GM21723 (cell line): ENCODE data around the gene VDAC1.
"Not testable (repeated sequence)": the region's sequence is repeated elsewhere in the genome, so short reads cannot be mapped to it uniquely, and the experiment has no call there.

Experiments used
- ATAC-seq: cut with Tn5 transposase; IDR thresholded peaks from one replicate; pipeline ENCODE4 v1.9.1; 2021; ENCODE audit warnings: mild to moderate bottlenecking, moderate library complexity; ENCODE audit not compliant: unreplicated experiment

VDAC1 gene

DNA sequence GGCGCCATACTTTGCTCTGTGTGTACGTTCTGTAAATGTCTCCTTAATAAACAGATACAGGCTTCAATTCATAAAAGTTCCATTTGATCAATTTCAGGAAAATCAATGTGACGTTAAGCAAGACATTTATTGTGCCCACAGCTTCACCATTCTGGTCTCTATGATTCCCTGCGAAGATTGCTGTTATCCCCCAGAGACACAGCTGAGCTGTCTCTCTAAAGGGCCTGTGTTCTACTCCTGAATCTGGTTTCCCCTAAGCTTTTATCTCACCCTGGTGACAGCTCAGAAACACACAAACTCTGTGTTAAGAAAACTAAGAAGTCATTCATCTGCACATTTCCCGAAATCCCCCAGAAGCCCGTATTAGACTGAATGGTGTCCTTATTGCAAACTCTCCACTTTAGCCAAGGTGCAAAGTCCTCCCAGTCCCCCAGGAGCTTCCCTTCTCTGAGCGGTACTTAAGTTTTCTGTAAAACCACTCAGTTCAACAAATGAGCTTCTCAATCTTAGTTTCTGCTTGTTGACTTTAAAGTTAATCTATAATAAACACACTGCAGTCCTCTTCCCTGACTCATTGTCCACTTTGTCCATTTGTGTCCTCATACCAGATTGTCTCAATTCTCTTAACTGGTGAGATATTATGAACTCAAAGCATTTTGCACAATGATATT, 35.0 kb downstream of the VDAC1 start:
- ATAC-seq: no peak

- peak; percentile 98 for ATAC-seq
Measured at GRCh38 chr5:133968204-133968980, 36.4 kb downstream of the VDAC1 start, which contains the start of gene C5orf15. Gene C5orf15 (minus strand): TSS chr5:133968625. CDS start chr5:133968584, 41 bp downstream.

DNA sequence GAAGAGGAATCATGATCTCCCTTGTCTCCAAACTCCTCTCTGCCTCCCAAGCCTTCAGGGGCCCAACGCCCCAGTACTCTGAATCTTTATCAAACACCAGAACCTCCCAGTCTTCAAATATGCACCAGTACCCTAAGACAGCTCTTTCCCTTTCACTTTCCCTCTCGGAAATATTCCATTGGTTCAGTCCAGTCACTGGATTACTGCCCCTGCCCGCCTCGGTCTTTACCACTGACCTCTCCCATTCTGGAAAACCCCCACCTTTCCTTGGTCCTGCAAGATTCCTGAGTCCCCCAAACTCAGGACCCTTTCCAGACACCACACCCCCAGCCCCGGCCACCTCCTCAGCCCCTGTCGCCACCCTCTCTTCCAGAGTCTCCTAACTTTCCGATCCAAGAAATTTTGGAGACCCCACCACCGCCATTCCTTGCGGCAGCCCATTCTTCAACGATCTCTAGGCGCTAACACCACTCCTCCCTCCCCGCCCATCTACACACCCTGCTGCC, 37.0 kb downstream of the VDAC1 start:
- no peak for ATAC-seq

GRCh38 chr5:133967124-133967523, 37.7 kb downstream of the VDAC1 start:
- ATAC-seq: no peak

DNA sequence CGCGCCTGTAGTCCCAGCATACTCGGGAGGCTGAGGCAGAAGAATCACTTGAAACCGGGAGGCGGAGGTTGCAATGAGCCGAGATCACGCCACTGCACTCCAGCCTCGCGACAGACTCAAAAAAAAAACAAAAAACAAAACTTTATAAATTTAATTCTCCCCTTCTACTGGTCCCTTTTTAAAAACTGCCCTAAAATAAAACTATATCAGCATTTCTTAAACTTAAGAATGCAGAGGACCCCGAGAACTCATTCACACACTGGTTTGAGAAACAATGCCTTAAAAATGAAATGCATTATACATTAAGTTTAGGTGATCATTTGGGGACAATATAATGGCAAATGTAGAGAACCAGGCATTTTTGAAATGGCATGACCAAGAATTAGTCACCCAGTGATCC, 38.7 kb downstream of the VDAC1 start:
- no peak for ATAC-seq

GRCh38 chr5:133963493-133964128, 41.2 kb downstream of the VDAC1 start:
- no peak for ATAC-seq

- ATAC-seq: no peak
Measured at GRCh38 chr5:133962801-133963476, 41.8 kb downstream of the VDAC1 start.

GRCh38 chr5:133962131-133962530, 42.6 kb downstream of the VDAC1 start:
- no peak for ATAC-seq

DNA sequence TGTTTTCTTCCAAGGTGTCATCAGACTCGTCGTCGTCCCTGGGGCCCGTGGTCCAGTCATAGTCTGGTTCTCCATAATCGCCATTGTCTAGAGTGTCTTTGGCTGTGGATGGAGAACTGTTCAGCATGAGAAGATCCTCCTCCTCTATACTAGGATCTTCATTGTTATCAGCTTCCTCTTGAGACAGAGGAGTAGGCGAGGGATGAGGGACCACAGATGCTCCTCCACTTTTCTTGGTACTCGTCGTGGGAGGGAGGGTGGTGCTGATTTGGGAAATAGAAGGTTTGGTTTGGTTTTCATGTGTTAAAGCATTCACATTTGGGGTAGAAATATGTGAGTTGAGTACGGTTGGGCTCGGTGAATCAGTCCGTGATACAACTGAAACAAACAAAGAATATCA, 45.1 kb downstream of the VDAC1 start:
- ATAC-seq: no peak

GRCh38 chr5:133957591-133957990, 47.2 kb downstream of the VDAC1 start:
- peak; percentile 76 for ATAC-seq

GRCh38 chr5:133957080-133957479, 47.7 kb downstream of the VDAC1 start:
- peak; percentile 20 for ATAC-seq

DNA sequence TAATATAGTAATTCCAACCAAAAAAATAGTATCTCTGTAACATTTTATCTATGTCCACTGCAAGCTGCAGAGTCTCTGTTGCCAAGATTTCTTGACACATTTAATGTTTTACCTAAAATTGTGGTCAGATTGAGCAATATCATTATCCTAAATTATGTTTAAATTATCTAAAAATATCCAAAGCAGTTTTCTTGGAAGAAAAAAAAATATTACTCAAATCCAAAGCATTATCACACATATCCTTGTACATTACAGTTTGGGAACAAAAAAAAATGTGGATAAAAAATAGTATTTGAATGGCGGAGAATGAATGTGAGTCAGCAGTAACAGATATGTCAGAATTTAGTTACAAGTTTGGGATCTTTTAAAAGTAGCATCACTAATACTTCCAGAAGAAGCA, 48.6 kb downstream of the VDAC1 start:
- not testable (repeated sequence) for ATAC-seq

- ATAC-seq: no peak
Measured at GRCh38 chr5:133953568-133954145, 51.1 kb downstream of the VDAC1 start.

DNA sequence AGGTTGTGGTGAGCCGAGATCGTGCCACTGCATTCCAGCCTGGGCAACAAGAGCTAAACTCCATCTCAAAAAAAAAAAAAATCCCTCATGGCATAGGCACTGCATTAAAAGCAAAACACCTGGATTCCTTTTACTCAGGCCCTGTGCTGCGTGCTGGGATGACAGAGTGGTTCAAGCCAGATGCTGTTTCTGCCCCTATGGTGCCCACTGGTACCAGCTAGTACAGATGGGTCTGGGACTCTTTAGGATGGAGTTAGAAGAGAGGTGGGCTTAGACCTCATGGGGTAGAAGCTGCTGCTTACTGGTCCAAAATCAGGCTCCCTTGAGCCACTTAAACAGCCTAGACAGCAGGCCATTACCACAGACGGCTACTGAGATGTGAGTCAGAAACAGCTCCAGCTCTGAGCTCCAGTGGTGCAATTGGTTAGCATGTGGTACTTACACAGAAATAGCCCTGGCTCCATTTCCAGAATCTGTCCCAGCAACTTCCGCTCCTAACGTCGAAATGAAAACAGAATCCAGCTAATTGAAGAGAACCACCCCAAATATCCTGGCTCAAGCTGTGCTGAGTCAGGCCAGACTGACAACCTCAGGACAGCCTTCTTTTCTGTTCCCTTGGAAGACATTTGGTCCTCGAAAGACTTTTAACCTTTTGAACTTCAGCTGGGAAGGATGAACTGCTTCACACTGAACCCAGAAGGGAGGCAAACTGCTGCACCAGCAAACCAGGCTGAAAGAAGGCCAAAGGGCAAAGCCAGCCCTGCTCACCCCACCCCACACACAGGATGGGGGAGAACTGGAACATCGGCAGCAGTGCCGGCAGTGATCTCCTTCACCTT, 51.8 kb downstream of the VDAC1 start:
- no peak for ATAC-seq

GRCh38 chr5:133950821-133951612, 53.8 kb downstream of the VDAC1 start:
- ATAC-seq: no peak

DNA sequence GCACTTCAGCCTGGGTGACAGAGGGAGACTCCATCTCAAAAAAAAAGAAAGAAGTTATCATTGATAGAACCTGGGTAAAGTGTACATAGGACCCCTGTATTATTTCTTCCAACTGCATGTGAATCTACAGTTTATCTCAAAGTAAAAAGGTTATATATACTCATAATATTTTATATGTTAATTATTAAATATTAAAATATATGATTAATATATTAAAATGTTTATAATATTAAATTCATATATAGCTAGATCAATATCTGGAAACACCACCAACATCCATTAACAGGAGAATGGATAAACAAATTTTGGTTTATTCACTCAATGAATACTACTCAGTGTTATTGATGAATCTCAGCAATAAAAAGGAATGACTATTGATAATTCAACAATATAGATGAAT, 56.1 kb downstream of the VDAC1 start:
- no peak for ATAC-seq

DNA sequence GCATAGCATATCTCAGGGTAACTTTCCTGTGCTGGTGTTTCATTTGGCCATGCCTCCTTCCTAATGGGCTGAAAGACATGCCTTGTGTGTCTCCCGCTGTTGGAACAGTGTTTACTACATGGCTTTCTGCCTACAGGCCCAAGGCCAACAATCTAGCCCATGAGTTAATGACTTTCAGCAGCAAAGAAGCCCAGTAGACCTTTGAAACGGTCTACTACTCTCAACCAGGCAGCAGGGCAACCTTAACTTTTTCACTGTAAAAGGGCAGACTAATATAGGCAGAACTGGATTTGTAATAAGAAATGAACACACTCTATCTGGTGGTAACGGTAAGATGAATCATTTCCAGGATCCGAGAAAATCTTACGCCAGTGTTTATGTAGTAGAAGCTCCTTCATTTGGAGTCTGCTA, 57.3 kb downstream of the VDAC1 start:
- no peak for ATAC-seq

GRCh38 chr5:133945568-133945967, 59.2 kb downstream of the VDAC1 start:
- no peak for ATAC-seq
